ENCODE data around the gene EBI3.
A peak's percentile ranks its signal among the peaks of the same experiment; 100 is the strongest.
"Not testable (repeated sequence)": the region's sequence is repeated elsewhere in the genome, so short reads cannot be mapped to it uniquely, and the experiment has no call there.

The EBI3 gene

GRCh38 chr19:4284974-4285373 is 55.7 kb downstream of the EBI3 start:
- Histone ChIP-seq H3K36me3 (replicated peaks) (no peaks in the 10 kb centered on the region), H3K4me3 (peak overlapping the region; percentile 6; the same call in 1 of the 2 replicates), H3K27me3 (ENCODE audit: low read depth) (peaks cover 41% of the 10 kb centered on the region), H3K9me3 (no peaks in the 10 kb centered on the region), H3K4me1 (no peaks in the 10 kb centered on the region)
- DNase-seq (ENCODE audit: low spot score in 2 of 2) = no peak
- in situ Hi-C loops (cut with MboI; ENCODE audit: low sequenced_read_pairs) = no loop called here

GRCh38 chr19:4286141-4286540 is 56.8 kb downstream of the EBI3 start:
- H3K36me3 ChIP-seq (replicated peaks) = not testable (repeated sequence)

More at GRCh38 chr19:4286141-4286540, 56.8 kb downstream of the EBI3 start:
- H3K4me3 ChIP-seq; H3K4me1 ChIP-seq; in situ Hi-C loops (cut with MboI; ENCODE audit: low sequenced_read_pairs); DNase-seq (ENCODE audit: low spot score in 2 of 2); H3K9me3 ChIP-seq: not testable (repeated sequence)
- peaks cover 30% of the 10 kb centered on the region for H3K27me3 ChIP-seq (ENCODE audit: low read depth)

All from HAP-1 (cell line).